Stimulated activated CD4-positive, alpha-beta T cell treated with anti-CD3 and anti-CD28 coated beads, Interleukin-15, amount 100 ng/mL, for 24 hours (primary cell): ENCODE measurements around the gene TMPO.
"Not testable (repeated sequence)": the region's sequence is repeated elsewhere in the genome, so short reads cannot be mapped to it uniquely, and the experiment has no call there.

ENCODE experiments used
- DNase-seq: peaks from one replicate; pipeline ENCODE4 v3.0.0-alpha.2; 2020

Gene TMPO

GRCh38 chr12:98579347-98579746 is 64.0 kb downstream of the TMPO start:
- no peak for DNase-seq

- DNase-seq, result no peak
Observed at GRCh38 chr12:98579835-98580234, 64.4 kb downstream of the TMPO start.

GRCh38 chr12:98580695-98581094 is 65.3 kb downstream of the TMPO start:
- DNase-seq, result no peak

GRCh38 chr12:98581101-98581500 is 65.7 kb downstream of the TMPO start:
- DNase-seq, result no peak

GRCh38 chr12:98582093-98582492 is 66.7 kb downstream of the TMPO start:
- DNase-seq, result no peak

GRCh38 chr12:98587084-98587483 is 71.7 kb downstream of the TMPO start:
- no peak for DNase-seq

- DNase-seq, result no peak
Observed at GRCh38 chr12:98591209-98591608, 75.8 kb downstream of the TMPO start.

- DNase-seq, result no peak
Observed at GRCh38 chr12:98592825-98593322, 77.5 kb downstream of the TMPO start.

- DNase-seq, result peak; percentile 95
Observed at GRCh38 chr12:98593351-98594049, 78.1 kb downstream of the TMPO start, which contains the start of gene SLC25A3. SLC25A3 (plus strand) TSS chr12:98593686; CDS start chr12:98593979, 293 bp downstream.

GRCh38 chr12:98594050-98594835 is 78.9 kb downstream of the TMPO start:
- DNase-seq, result peak; percentile 34

- no peak for DNase-seq
Observed at GRCh38 chr12:98595243-98595988, 80.0 kb downstream of the TMPO start.

- not testable (repeated sequence) for DNase-seq
Observed at GRCh38 chr12:98597313-98597712, 81.9 kb downstream of the TMPO start.
